NCI-H2029 (cell line): ENCODE data around the gene PAK3.

Source experiments
- DNase-seq: peaks from one replicate; lab custom pipeline; 2025; lab: John Stamatoyannopoulos, UW

Gene PAK3

GRCh38 chrX:111262086-111262485, 166.1 kb downstream of the PAK3 start:
- DNase-seq, result no peak

DNA sequence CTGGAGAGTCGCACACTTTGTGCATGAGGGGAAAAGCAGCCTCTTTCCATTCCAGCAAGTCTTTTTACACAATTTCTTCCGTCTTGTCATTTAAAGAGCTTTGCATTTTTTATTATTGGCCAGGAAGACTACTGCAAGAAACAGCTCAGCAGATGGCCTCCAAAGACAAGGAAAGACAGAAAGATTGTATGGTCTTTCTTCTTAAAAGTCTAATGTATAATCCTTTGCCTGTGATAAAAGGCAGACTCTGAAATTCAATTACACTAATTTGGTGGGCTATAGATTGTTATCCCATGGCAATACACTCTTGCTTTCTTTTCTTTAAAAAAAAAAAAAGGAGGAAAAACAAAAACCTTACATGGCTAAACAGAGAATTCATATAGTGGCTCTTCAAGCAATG, 168.4 kb downstream of the PAK3 start:
- DNase-seq, result no peak

- DNase-seq, result no peak
Measured at GRCh38 chrX:111265486-111265885, 169.5 kb downstream of the PAK3 start.

- DNase-seq, result no peak
Measured at GRCh38 chrX:111268506-111268905, 172.5 kb downstream of the PAK3 start.

DNA sequence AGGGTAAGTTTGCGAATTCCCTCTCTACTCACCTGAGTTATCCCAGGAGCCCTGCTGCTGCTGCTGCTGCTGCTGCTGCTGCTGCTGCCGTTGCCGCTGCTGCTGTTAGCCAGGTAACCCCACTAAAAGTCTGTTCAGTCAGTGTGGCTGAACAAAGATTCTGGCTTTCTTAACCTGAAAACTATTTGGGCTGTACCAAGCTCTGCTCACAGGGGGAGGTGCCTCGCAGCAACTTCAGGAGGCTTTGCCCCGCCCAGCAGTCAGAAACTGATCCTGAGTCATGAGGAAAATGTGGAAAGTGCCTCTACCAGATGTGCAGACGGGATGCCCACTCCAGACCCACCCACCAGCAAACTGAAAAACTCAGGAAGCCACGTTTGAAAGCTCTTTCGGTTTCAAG, 174.3 kb downstream of the PAK3 start, which contains the start of gene CAPN6:
Gene CAPN6, minus strand, starts transcription at position 145 of the 400 bp plus-strand sequence. CDS start 6,547 bp downstream, outside the sequence.
- DNase-seq, result no peak
